Fibroblast of lung (primary cell): ENCODE measurements around the gene GPRC5C.

ENCODE experiments used
- EZH2 ChIP-seq: IDR thresholded peaks from 2 replicates; pipeline ENCODE4 v1.5.1; 2012; ENCODE audit warnings: low read length, control low read depth, mild to moderate bottlenecking; ENCODE audit errors: missing control alignments
- TF ChIP-seq, protein P1 (sequence below), 2 donors: IDR thresholded peaks in 1 of 2; conservative IDR thresholded peaks in 1 of 2; 1 replicate in 1 of 2; 2 replicates in 1 of 2; pipeline ENCODE4 v1.5.1; 2011 to 2012; ENCODE audit warnings: low read length in 2 of 2, control low read depth in 1 of 2, inconsistent platforms in 1 of 2, low read depth in 1 of 2, mild to moderate bottlenecking in 1 of 2

DNA sequence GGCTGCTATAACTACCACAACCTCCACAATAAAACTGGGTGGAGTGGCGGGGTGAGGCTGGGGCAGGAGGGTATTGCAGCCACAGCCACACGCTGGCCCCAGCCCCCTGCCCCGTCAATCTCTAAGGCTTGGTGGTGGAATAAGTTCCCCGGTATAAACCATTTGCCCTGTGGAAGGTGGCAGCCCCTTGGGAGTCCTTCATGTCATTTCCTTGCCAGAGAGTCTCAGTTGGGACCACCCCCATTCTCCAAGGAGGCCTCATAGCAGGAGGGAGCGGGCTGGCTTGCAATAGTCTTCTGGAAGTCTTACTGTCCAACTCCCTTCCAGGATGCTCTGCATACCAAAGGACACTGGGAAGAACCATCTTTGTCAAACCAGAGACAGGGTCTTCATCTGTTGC, 54.0 kb downstream of the GPRC5C start:
- TF ChIP-seq, protein P1, sequence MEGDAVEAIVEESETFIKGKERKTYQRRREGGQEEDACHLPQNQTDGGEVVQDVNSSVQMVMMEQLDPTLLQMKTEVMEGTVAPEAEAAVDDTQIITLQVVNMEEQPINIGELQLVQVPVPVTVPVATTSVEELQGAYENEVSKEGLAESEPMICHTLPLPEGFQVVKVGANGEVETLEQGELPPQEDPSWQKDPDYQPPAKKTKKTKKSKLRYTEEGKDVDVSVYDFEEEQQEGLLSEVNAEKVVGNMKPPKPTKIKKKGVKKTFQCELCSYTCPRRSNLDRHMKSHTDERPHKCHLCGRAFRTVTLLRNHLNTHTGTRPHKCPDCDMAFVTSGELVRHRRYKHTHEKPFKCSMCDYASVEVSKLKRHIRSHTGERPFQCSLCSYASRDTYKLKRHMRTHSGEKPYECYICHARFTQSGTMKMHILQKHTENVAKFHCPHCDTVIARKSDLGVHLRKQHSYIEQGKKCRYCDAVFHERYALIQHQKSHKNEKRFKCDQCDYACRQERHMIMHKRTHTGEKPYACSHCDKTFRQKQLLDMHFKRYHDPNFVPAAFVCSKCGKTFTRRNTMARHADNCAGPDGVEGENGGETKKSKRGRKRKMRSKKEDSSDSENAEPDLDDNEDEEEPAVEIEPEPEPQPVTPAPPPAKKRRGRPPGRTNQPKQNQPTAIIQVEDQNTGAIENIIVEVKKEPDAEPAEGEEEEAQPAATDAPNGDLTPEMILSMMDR (conservative IDR thresholded peaks at IDR 0.05 in 1 of 2, IDR thresholded peaks at IDR 0.05 in 1 of 2; ENCODE audit: low read depth in 1 of 2, low read length in 2 of 2), result no peak
- no peak for TF ChIP-seq EZH2
